Endothelial cell of umbilical vein (primary cell): ENCODE results near the gene ABCB4. TPM values are rescaled to one million over a fixed set of nuclear protein-coding genes. Genes with fewer than 3 reads are reported as not detected.

Source experiments
- BruUV-seq: library from RNA; stranded (reverse); fragments of 400-500 nt; replicated peaks from 2 replicates; lab custom pipeline; 2021; lab: Mats Ljungman, UMichigan
- CTCF ChIA-PET: fragments of 300-600, 350-600 bp; sonication (Branson Sonifier 250); formaldehyde crosslinking; loops from one replicate; lab custom pipeline; 2021; ENCODE audit warnings: antibody characterized with exemption, inconsistent platforms; lab: Charles Lee
- POLR2A ChIA-PET: fragments of 300-600, 350-600 bp; sonication (Branson Sonifier 250); formaldehyde crosslinking; loops from one replicate; lab custom pipeline; 2021; ENCODE audit warnings: antibody characterized with exemption, inconsistent platforms; lab: Charles Lee
- DNase-seq: peaks from one replicate; pipeline ENCODE4 v3.0.0-alpha.2; 2011; ENCODE audit warnings: low read depth, low spot score
- FAIRE-seq: peaks from 2 replicates; lab custom pipeline; 2011; peaks lifted over from hg19 to GRCh38; lab: Jason Lieb, UNC
- H2AFZ ChIP-seq: 2 replicates; pipeline ENCODE4 v1.6.0; 2012; ENCODE audit warnings: low read depth, low read length, control low read depth, inconsistent platforms
- H3K27ac ChIP-seq: 2 replicates; pipeline ENCODE4 v1.5.1; 2011; ENCODE audit warnings: low read depth, mild to moderate bottlenecking, control low read depth, low read length, moderate library complexity; ENCODE audit not compliant: insufficient read depth
- H3K27me3 ChIP-seq, 2 experiments: 2 replicates each; pipeline versions ENCODE4 v1.6.0 to v1.6.1; 2011; ENCODE audit warnings: low read length in 2 of 2, mixed read lengths in 1 of 2; ENCODE audit not compliant: control insufficient read depth in 2 of 2, insufficient read depth in 2 of 2
- H3K36me3 ChIP-seq, 2 experiments: 2 replicates in 1 of 2; 3 replicates in 1 of 2; pipeline ENCODE4 v1.5.1; 2011; ENCODE audit warnings: low read length in 2 of 2, mild to moderate bottlenecking in 1 of 2, moderate library complexity in 1 of 2; ENCODE audit not compliant: control insufficient read depth in 2 of 2, insufficient read depth in 2 of 2; ENCODE audit errors: extremely low read depth in 1 of 2
- H3K4me1 ChIP-seq: 3 replicates; pipeline ENCODE4 v1.5.1; 2011; ENCODE audit warnings: mild to moderate bottlenecking, low read length; ENCODE audit not compliant: control insufficient read depth, insufficient read depth; ENCODE audit errors: extremely low read depth
- H3K4me2 ChIP-seq: 2 replicates; pipeline ENCODE4 v1.6.1; 2011; ENCODE audit warnings: low read length, control low read depth, mixed read lengths; ENCODE audit not compliant: insufficient read depth
- H3K4me3 ChIP-seq, 3 experiments: fragments of 200-600 bp in 1 of 3; sonication (generic), shearing (Covaris generic) in 1 of 3; replicated peaks in 1 of 3; 2 replicates each; pipeline ENCODE4 v1.5.1; 2011 to 2016; ENCODE audit warnings: control low read depth in 3 of 3, low read length in 3 of 3, mild to moderate bottlenecking in 2 of 3, inconsistent platforms in 1 of 3, low read depth in 1 of 3, moderate library complexity in 1 of 3; ENCODE audit not compliant: insufficient read depth in 1 of 3
- H3K79me2 ChIP-seq: 2 replicates; pipeline ENCODE4 v1.6.0; 2012; ENCODE audit warnings: low read length, inconsistent platforms; ENCODE audit not compliant: control insufficient read depth, insufficient read depth
- H3K9ac ChIP-seq: replicated peaks from 2 replicates; pipeline ENCODE3; 2011; ENCODE audit warnings: low read length, control low read depth; ENCODE audit not compliant: insufficient read depth; ENCODE audit errors: extremely low read depth
- H3K9me1 ChIP-seq: replicated peaks from 3 replicates; pipeline ENCODE4 v1.6.0; 2011; ENCODE audit warnings: mild to moderate bottlenecking, low read length; ENCODE audit not compliant: control insufficient read depth, insufficient read depth; ENCODE audit errors: extremely low read depth
- H3K9me3 ChIP-seq: replicated peaks from 2 replicates; pipeline ENCODE4 v1.5.1; 2012; ENCODE audit warnings: low read length, inconsistent platforms; ENCODE audit not compliant: control insufficient read depth, insufficient read depth
- H4K20me1 ChIP-seq: replicated peaks from 2 replicates; pipeline ENCODE3; 2011; ENCODE audit warnings: mild to moderate bottlenecking, low read length; ENCODE audit not compliant: control insufficient read depth, insufficient read depth; ENCODE audit errors: extremely low read depth
- CTCF ChIP-seq, 2 donors: IDR thresholded peaks; 1 replicate in 1 of 2; 2 replicates in 1 of 2; pipeline ENCODE4 v1.5.1; 2011; ENCODE audit warnings: low read length in 2 of 2, mild to moderate bottlenecking in 2 of 2, moderate library complexity in 2 of 2, control low read depth in 1 of 2, inconsistent platforms in 1 of 2, low read depth in 1 of 2; ENCODE audit not compliant: insufficient read depth in 1 of 2; ENCODE audit errors: extremely low read depth in 1 of 2
- EZH2 ChIP-seq: IDR thresholded peaks from 2 replicates; pipeline ENCODE4 v1.6.1; 2012; ENCODE audit warnings: borderline replicate concordance, low read depth, mild to moderate bottlenecking, moderate library complexity, low read length, inconsistent platforms; ENCODE audit not compliant: severe bottlenecking
- FOS ChIP-seq: IDR thresholded peaks from 2 replicates; pipeline ENCODE4 v1.6.1; 2011; ENCODE audit warnings: mild to moderate bottlenecking, low read length, moderate library complexity, borderline replicate concordance; ENCODE audit not compliant: insufficient read depth
- GATA2 ChIP-seq: IDR thresholded peaks from 2 replicates; pipeline ENCODE4 v1.7.0; 2011; ENCODE audit warnings: low read depth, mild to moderate bottlenecking, moderate library complexity, mixed read lengths, low read length; ENCODE audit not compliant: insufficient read length, insufficient read depth
- JUN ChIP-seq: IDR thresholded peaks from 2 replicates; pipeline ENCODE4 v1.6.1; 2011; ENCODE audit warnings: borderline replicate concordance, low read depth; ENCODE audit not compliant: insufficient read length, insufficient read depth
- MAX ChIP-seq: IDR thresholded peaks from 2 replicates; pipeline ENCODE4 v1.6.1; 2011; ENCODE audit not compliant: insufficient read depth, insufficient read length
- MYC ChIP-seq: IDR thresholded peaks from one replicate; pipeline ENCODE4 v1.6.1; 2011; ENCODE audit warnings: mild to moderate bottlenecking, low read depth, low read length
- POLR2A ChIP-seq: IDR thresholded peaks from 2 replicates; pipeline ENCODE4 v1.6.1; 2012; ENCODE audit warnings: low read depth, mild to moderate bottlenecking, control low read depth, low read length
- POLR2AphosphoS5 ChIP-seq: IDR thresholded peaks from 2 replicates; pipeline ENCODE4 v1.6.1; 2012; ENCODE audit warnings: low read depth, mild to moderate bottlenecking, control low read depth, low read length, moderate library complexity; ENCODE audit not compliant: insufficient read depth
- dilution Hi-C: fragments of 300-500 bp; cut with MboI; formaldehyde crosslinking; loops from one replicate; pipeline ENCODE4 v1.15.0; 2019; ENCODE audit warnings: low sequenced_read_pairs; ENCODE audit not compliant: extremely low pct_ligation_motif_present
- intact Hi-C: fragments of 100-400 bp; cut with micrococcal nuclease; formaldehyde crosslinking; loops from one replicate; pipeline ENCODE4 v1.10.0; 2022
- polyA plus RNA-seq, 4 experiments: library from polyadenylated mRNA; depleted of rRNA in 3 of 4; stranded (reverse) in 3 of 4; unstranded in 1 of 4; fragments of >200 nt; gene quantifications; 2 replicates each; pipeline versions ENCODE4 v1.2.1 to v1.2.3, GENCODE V29; 2011 to 2012; ENCODE audit warnings: missing spikeins in 1 of 4
- total RNA-seq: library from RNA; stranded (reverse); gene quantifications from 2 replicates; pipeline ENCODE4 v1.2.3, GENCODE V29; 2021

The ABCB4 gene
- total and polyA plus RNA-seq, 2 donors (not counting 3 experiments of a cell fraction or from before 2014, with no cell fraction given) = 0.11 to 0.15 TPM

GRCh38 chr7:87411186-87411585, 64.3 kb downstream of the ABCB4 start:
- no peaks in the 10 kb centered on the region for H3K9me1 ChIP-seq
- no peak for DNase-seq
- no peaks in the 10 kb centered on the region for H3K36me3 ChIP-seq
- no peak overlapping the region for H3K4me2 ChIP-seq
- no peaks in the 10 kb centered on the region for H3K79me2 ChIP-seq
- no peak for FAIRE-seq
- no TSS peak for BruUV-seq
- no peak overlapping the region for H3K27ac ChIP-seq
- ChIA-PET POLR2A (no interaction called here), CTCF (interaction anchor here (1.4 to 2.7 kb wide), 2 partner anchors 44 to 99 kb away, joined by 3 to 13 read pairs; no protein-coding TSS in a partner anchor)
- no peaks in the 10 kb centered on the region for H4K20me1 ChIP-seq
- no peak for TF ChIP-seq POLR2A
- no peak for TF ChIP-seq POLR2AphosphoS5
- no peak for TF ChIP-seq MYC
- TF ChIP-seq CTCF (IDR thresholded peaks at IDR 0.05; ENCODE audit: extremely low read depth in 1 of 2, insufficient read depth in 1 of 2, low read depth in 1 of 2, low read length in 2 of 2) = no peak
- no peak for TF ChIP-seq GATA2
- no peak for TF ChIP-seq FOS
- no peak for TF ChIP-seq JUN
- no peak for TF ChIP-seq EZH2
- TF ChIP-seq MAX = no peak
- peaks cover 14% of the 10 kb centered on the region in 2 experiments for H3K27me3 ChIP-seq
- dilution Hi-C loops (loop anchor here (25.0 kb wide), 1 partner anchor 99 kb away; no protein-coding TSS in a partner anchor), intact Hi-C loops (no loop called here)
- no peak overlapping the region for H3K4me3 ChIP-seq
- H3K9ac ChIP-seq = no peak overlapping the region
- no peaks in the 10 kb centered on the region for H3K4me1 ChIP-seq
- H3K9me3 ChIP-seq = no peaks in the 10 kb centered on the region
- no peak overlapping the region for H2AFZ ChIP-seq
